Urinary bladder (tissue), 4 donors: ENCODE measurements around the gene DNM3. TPM values are rescaled to one million over a fixed set of nuclear protein-coding genes. Genes with fewer than 3 reads are reported as not detected.

Experiments used
- DNase-seq: peaks from one replicate; pipeline ENCODE4 v3.0.0-alpha.2; 2015; ENCODE audit errors: extremely low spot score
- H3K27ac ChIP-seq: one replicate; pipeline ENCODE4 v1.5.1; 2013; ENCODE audit warnings: low read depth, mild to moderate bottlenecking, moderate library complexity
- H3K36me3 ChIP-seq: one replicate; pipeline ENCODE4 v1.6.1; 2013; ENCODE audit warnings: mild to moderate bottlenecking, moderate library complexity; ENCODE audit not compliant: insufficient read depth
- H3K4me1 ChIP-seq: one replicate; pipeline ENCODE4 v1.6.1; 2013; ENCODE audit warnings: mild to moderate bottlenecking, moderate library complexity; ENCODE audit not compliant: insufficient read depth
- H3K4me3 ChIP-seq: one replicate; pipeline ENCODE4 v1.5.1; 2013; ENCODE audit warnings: low read depth, low read length
- whole genome bisulfite sequencing: extraction: QIAGEN DNeasy Blood & Tissue Kit; methylation state at CpG from one replicate; pipeline ENCODE4 v1.1.7; 2013; 5-methylcytosine and 5-hydroxymethylcytosine counted together
- polyA plus RNA-seq: library from polyadenylated mRNA; stranded (reverse); fragments of 200-250 nt; gene quantifications from one replicate; pipeline ENCODE4 v1.2.3, GENCODE V29; 2013
- total RNA-seq: library from RNA; depleted of rRNA; stranded (reverse); fragments of >200 nt; gene quantifications from one replicate; pipeline ENCODE4 v1.2.3, GENCODE V29; 2014
- donor health status: healthy with polysubstance abuse.
- donor health status: healthy.

The DNM3 gene
- total and polyA plus RNA-seq, 2 donors: 3.2 to 11.7 TPM

DNA sequence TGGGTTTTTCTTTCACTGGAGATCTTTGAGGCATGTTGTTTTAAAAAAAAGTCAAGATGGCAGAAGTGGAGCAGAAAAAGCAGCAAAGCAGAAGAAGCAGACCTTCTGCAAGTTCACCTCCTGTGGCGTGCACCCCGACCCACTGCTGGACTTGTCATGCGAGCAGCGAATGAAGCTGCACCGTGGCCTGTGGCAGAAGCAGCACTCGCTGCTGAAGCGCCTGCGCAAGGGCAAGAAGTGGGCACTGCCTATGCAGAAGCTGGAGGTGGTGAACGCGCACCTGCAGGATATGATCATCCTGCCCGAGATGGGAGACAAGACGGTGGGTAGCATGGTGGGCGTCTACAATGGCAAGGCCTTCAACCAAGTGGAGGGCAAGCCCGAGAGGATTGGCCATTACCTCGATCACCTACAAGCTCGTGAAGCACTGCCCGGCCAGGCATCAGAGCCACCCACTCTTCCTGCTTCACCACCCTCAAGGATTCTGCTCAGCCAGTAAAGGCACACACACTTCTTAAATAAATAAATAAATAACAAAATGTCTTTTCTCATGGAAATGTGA lies 37.8 kb upstream of the DNM3 start:
- Histone ChIP-seq H3K36me3 (no peaks in the 10 kb centered on the region), H3K4me3 (no peak overlapping the region), H3K4me1 (no peaks in the 10 kb centered on the region), H3K27ac (no peak overlapping the region)
- WGBS: 95% methylated on average over 17 of the region's 17 CpGs
- DNase-seq: no peak

DNA sequence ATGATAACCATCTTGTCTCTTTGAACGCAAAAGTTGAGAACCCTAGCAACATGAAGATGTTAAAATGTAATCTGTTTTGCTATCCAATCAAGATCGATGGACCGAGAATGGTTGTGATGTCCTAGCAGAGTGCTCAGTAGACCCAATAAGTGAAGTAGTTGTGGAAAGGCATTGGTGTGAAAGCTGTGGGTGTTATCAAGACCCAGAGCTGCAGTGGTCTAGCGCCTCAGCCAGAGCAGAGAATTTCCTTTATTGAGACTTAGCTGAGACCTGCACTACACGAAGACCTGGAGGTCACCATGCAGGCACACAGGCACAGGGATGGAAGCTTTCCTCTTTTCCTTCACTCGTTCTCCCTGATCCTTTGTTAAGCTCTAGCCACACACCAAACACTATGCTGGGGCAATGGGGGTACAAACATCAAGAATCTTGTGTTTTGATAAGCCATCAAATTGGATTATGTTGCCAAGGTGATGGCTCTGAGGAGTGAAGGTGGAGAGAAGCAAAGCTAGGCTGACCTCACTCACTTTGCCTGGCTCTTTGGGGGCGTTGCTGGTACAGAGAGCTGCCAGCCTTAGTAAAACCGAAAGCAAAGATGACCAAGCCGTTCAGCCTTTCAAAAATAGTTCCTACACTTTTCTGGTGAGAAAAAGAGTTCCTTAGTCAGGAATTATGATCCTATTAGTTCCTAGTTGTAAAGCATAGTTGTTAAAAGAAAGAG lies 35.7 kb upstream of the DNM3 start:
- DNase-seq: no peak
- Histone ChIP-seq H3K36me3 (no peaks in the 10 kb centered on the region), H3K4me1 (no peaks in the 10 kb centered on the region), H3K4me3 (no peak overlapping the region), H3K27ac (no peak overlapping the region)
- 70% methylated on average over 9 of the region's 9 CpGs for whole genome bisulfite sequencing

DNA sequence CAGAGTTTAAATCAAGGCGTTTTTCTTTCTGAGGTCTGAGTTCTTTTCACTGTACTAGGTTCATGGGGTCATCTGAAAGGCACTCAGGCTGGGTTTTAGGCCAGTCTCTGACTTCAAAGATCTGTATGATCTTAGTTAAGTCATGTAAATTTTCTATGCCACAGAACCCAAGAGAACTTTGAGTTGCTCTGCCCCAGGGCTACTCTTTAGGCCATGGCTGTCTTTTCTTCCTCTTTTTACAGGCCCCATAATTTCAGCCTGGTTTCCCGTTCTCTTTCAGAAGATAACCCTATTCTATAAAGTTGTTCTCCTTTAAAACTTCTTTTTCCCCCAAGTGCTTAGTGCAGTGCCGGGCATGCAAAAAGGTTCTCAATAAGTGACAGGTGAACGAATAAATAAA lies 33.7 kb upstream of the DNM3 start:
- no peaks in the 10 kb centered on the region for H3K36me3 ChIP-seq
- no peak overlapping the region for H3K27ac ChIP-seq
- 87% methylated on average over 4 of the region's 4 CpGs for WGBS
- DNase-seq: no peak
- no peaks in the 10 kb centered on the region for H3K4me1 ChIP-seq
- H3K4me3 ChIP-seq: no peak overlapping the region

DNA sequence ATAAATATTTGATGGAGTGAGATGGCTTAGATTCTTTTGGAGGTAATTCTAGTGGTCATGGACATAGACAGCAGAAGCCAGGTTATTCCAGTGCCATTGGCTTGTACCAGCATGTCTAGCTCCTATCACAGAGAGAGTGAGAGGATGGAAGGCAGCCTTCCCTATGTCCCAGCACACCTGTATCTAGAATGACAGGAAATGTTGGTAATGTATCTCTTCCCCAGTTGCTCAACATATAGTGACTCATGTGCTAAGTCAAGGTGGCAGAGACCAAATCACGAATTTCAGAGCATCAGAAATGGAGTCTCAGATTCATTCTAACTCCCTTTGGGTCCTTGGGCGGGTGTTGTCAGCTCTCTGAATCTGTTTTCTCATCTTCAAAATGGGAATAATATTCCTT lies 31.5 kb upstream of the DNM3 start:
- 77% methylated on average over 2 of the region's 2 CpGs for WGBS
- H3K4me1 ChIP-seq: no peaks in the 10 kb centered on the region
- no peak overlapping the region for H3K4me3 ChIP-seq
- DNase-seq: no peak
- H3K27ac ChIP-seq: no peak overlapping the region
- H3K36me3 ChIP-seq: no peaks in the 10 kb centered on the region

DNA sequence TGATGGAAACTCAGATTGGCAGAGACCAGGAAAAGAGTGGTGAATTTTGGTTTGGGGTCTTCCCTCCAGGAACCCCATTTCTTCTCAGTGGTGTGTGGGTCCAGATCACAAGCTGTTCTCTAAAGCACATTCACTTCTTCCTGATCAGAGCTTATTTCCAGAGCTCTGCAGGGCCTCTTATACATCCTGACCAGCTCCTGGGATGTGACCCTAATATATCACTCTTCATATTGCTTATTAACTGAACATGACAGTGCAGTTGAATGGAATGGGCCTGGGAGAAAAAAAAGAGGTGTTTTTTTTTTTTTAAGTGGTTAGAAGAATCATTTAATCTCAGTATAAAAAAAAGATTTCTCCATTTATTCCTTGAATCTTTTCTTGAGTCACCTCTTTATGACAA lies 29.6 kb upstream of the DNM3 start:
- no peak for DNase-seq
- no peaks in the 10 kb centered on the region for H3K36me3 ChIP-seq
- H3K4me1 ChIP-seq: no peaks in the 10 kb centered on the region
- H3K27ac ChIP-seq: no peak overlapping the region
- H3K4me3 ChIP-seq: no peak overlapping the region

DNA sequence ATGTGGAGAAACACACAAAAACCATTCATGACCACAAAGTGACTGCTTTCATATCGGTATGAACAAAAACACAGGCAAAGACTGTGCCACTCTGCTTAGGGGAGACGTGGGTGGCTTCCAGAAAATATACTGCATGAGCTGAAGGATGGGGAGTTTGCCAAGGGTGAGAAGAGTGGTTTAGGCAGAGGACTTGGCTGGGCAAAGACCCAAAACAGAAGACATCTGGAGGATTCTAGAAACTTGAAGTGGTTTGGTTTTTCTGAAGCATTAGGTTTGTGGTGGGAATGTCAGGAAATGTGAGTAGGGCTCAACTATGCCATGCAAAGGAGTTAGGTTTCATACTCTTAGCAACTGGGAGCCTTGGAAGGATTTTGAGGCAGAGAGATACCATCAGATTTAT lies 26.6 kb upstream of the DNM3 start:
- DNase-seq: no peak
- WGBS: 43% methylated on average over 2 of the region's 2 CpGs
- no peak overlapping the region for H3K4me3 ChIP-seq
- no peak overlapping the region for H3K27ac ChIP-seq
- no peaks in the 10 kb centered on the region for H3K36me3 ChIP-seq
- no peaks in the 10 kb centered on the region for H3K4me1 ChIP-seq

DNA sequence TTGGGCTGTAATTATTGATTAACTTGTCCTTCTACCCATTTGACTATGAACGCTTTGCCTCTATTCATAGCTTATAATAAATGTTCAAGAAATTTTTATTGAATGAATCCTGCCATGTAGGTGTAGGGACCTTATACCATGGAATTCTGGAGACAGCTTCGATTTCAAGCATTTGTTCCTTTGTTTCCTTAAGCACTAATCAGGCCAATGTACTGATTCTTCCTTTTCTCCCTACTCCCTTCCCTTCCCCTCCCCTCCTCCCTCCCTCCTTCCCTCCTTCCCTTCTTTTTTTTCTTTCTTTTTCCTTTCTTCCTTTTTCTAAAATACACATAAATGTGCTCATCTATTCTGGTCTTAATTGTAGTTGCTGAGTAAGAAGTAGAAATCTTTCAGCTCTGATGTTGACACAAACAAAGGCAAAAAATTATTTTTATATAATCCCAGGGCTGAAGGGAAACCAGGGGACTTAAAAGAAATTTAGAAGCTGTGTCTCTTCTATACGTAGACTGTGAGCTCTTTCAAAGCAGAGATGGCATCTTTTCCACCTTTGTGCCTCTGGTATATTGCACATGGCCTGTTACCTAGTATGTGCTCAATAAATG lies 24.9 kb upstream of the DNM3 start:
- DNase-seq: no peak

DNA sequence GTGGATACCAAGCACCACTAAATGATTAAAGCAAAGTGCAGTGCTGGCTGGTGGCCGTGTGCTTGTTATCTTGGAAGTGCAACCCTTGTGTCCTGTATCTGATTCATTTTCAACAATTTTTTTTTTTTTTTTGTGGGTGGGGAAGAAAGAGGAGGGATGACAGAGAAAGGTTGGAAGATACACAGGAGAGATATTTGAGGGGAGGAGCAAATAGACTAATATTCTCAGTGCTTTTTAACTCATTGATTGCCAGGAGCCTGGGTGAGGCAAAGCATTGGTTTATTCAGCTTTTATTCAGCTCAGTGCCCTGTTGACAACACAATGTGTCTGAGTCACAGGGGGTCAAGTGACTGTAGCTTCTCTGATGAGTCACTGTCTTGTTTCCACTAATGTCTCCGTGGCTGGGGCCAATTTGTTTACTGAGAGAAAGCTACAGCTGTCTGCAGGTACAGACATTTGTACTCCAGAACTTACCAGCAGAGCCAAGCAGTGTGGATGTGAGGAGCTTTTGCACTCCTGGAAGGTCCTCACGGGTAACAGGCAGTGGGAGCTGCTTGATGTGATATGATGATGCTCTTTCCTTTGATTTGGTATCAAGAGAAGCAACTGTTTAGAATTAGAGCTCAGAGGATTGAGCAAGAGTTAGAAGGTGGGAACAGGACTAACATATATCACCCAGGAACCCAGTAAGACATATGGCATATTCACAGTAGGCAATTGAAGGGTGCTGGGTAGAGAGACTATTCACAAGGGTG lies 23.6 kb upstream of the DNM3 start:
- Histone ChIP-seq H3K36me3 (no peaks in the 10 kb centered on the region), H3K4me3 (no peak overlapping the region), H3K27ac (no peak overlapping the region), H3K4me1 (no peaks in the 10 kb centered on the region)
- DNase-seq: no peak
- WGBS: 15% methylated on average over 3 of the region's 3 CpGs

More for the DNA sequence above, 24.9 kb upstream of the DNM3 start:
- no peaks in the 10 kb centered on the region for H3K36me3 ChIP-seq
- H3K27ac ChIP-seq: no peak overlapping the region
- no peak overlapping the region for H3K4me3 ChIP-seq
- 82% methylated on average over 3 of the region's 3 CpGs for WGBS
- H3K4me1 ChIP-seq: no peaks in the 10 kb centered on the region

DNA sequence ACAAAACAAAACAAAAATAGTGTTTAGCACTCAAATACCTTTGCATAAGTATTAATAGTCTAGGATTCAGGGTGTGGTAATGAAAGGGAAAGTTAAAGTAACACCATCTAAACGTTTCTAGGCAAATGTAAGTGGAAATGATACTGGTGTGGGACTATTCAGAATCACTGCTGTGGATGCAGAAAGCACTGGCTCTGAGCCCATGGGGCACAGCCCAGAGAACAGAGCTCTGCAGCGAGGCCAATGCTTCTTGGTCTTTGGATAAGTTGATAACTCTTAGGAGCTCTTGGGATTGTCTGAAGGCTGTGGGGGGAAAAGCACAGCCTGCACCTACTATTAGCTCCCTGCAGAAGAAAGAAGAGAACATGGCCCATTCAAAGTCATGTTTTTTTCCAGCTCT lies 21.4 kb upstream of the DNM3 start:
- H3K4me1 ChIP-seq: no peaks in the 10 kb centered on the region
- no peak overlapping the region for H3K4me3 ChIP-seq
- 40% methylated on average over 2 of the region's 2 CpGs for WGBS
- no peaks in the 10 kb centered on the region for H3K36me3 ChIP-seq
- no peak for DNase-seq
- no peak overlapping the region for H3K27ac ChIP-seq

DNA sequence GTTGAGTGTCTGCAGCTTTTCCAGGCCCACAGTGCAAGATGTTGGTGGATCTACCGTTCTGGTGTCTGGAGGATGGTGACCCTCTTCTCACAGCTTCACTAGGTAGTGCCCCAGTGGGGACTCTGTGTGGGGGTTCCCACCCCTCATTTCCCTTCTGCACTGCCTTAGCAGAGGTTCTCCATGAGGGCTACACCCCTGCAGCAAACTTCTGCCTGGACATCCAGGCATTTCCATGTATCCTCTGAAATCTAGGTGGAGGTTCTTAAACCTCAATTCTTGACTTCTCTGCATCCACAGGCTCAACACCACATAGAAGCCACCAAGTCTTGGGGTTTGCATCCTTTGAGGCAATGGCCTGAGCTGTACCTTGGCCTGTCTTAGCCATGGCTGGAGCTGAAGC lies 14.3 kb upstream of the DNM3 start:
- Histone ChIP-seq H3K27ac (no peak overlapping the region), H3K36me3 (no peaks in the 10 kb centered on the region), H3K4me3 (no peak overlapping the region), H3K4me1 (no peaks in the 10 kb centered on the region)
- WGBS: 58% methylated on average over 1 of the region's 1 CpG
- no peak for DNase-seq

DNA sequence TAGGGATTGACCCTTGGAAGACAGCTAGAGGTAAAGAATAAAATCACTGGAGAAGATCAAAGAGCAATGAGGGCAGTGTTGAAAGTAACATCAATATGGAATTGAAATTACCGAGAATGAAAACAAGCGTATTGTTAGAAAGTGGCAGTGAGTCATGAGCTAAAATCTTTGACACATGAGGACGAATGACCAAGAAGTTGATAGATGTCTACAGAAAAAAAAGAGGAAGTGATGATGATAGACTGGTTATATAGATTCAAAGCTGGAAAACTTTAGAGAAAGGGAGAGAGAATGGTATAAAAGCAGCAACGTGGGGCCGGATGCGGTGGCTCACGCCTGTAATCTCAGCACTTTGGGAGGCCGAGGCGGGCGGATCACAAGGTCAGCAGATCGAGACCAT lies 12.5 kb upstream of the DNM3 start:
- Histone ChIP-seq H3K4me1 (no peaks in the 10 kb centered on the region), H3K4me3 (no peak overlapping the region), H3K27ac (no peak overlapping the region), H3K36me3 (no peaks in the 10 kb centered on the region)
- WGBS: 93% methylated on average over 11 of the region's 11 CpGs
- DNase-seq: no peak

DNA sequence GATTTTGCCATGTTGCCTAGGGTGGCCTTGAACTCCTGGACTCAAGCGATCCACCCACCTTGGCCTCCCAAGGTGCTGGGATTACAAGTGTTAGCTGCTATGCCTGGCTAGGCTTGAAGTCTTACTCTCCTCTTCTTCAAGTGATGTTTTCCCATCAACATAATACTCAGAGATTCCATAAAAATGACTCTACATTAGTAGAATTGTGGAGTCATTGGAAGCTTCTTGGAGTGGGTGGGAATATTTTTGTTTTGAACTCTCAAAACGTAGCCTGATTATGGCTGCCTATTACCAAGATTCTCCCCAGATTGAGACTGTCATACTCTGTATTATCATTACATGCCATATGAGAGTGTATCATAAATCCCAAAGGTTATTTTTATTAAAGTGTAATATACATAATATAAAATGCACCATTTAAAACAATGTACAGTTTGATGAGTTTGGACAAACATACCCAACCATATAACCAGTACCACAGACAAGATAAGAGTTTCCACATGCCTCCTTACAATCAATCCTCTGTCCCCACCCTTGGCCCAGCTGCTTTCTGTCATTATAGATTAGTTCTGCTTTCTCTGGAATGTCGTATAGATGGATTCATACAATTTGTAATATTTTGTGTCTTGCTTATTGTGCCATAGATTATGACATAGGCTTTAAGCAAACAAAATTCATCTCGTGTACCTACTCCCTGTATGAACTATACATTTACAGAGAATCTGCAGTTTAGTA lies 8.0 kb upstream of the DNM3 start:
- Histone ChIP-seq H3K4me1 (no peaks in the 10 kb centered on the region), H3K4me3 (no peak overlapping the region), H3K27ac (no peak overlapping the region), H3K36me3 (no peaks in the 10 kb centered on the region)
- no peak for DNase-seq
- WGBS: 48% methylated on average over 4 of the region's 4 CpGs

DNA sequence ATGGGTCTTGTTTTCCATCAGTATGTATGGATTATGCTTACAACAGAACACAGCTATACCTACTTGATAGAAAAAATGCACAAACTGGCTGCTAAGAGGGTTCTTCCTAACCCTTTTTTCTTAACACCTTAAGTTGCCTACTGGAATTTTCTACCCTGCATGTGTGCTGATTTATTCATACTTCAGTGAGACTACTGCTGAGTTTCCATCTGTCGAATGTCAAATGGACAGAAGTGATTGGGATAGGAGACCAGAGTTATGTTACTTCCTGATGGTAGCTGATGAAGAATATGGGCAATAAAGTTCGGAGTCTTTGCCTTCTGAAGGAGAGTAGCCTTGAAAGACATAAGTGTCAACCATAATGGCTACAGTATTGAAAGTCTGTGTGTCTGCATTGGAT lies 6.5 kb upstream of the DNM3 start:
- no peak for DNase-seq
- no peaks in the 10 kb centered on the region for H3K4me1 ChIP-seq
- H3K4me3 ChIP-seq: no peak overlapping the region
- WGBS: 91% methylated on average over 2 of the region's 2 CpGs
- H3K36me3 ChIP-seq: no peaks in the 10 kb centered on the region
- no peak overlapping the region for H3K27ac ChIP-seq
